Measurements from ENCODE around the gene JPH4. TPM values are rescaled to one million over a fixed set of nuclear protein-coding genes. Genes with fewer than 3 reads are reported as not detected.

The JPH4 gene
- total RNA-seq, 1 experiment from 2014 or later = not detected

DNA sequence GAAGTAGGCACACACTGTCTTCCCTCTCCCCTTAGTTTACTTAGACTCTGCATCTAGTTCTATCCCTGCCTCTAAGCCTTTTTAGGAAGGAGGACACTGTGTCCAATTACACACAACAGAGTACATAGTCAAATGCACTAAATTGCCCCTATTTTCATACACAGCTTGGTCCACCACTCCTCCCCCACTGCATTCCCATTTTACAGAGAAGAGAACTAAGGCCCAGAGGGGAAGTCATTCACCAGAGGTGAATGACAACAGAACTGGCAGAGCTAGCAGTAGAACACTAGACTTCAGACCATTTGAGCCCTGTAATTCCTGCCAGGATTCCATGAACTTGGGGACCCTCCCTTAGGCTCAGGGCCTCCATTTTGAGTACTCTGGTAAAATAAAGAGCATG is 1.1 kb upstream of the JPH4 start:
- H3K36me3 Mint-ChIP-seq (ENCODE audit: insufficient read depth, unreplicated experiment) = no peaks in the 10 kb centered on the region
- no peaks in the 10 kb centered on the region for H3K4me1 ChIP-seq
- H3K9me3 ChIP-seq = no peaks in the 10 kb centered on the region
- POLR2A ChIA-PET = no interaction called here
- CTCF ChIA-PET = no interaction called here
- H3K27me3 Mint-ChIP-seq (ENCODE audit: insufficient read depth, unreplicated experiment) = peaks cover 11% of the 10 kb centered on the region
- no peak overlapping the region for H3K27ac Mint-ChIP-seq (ENCODE audit: unreplicated experiment)
- no peak overlapping the region for H3K4me3 ChIP-seq (ENCODE audit: low read depth, low read length)
- no TSS peak for BruUV-seq (replicated peaks)
- TF ChIP-seq, protein P1, sequence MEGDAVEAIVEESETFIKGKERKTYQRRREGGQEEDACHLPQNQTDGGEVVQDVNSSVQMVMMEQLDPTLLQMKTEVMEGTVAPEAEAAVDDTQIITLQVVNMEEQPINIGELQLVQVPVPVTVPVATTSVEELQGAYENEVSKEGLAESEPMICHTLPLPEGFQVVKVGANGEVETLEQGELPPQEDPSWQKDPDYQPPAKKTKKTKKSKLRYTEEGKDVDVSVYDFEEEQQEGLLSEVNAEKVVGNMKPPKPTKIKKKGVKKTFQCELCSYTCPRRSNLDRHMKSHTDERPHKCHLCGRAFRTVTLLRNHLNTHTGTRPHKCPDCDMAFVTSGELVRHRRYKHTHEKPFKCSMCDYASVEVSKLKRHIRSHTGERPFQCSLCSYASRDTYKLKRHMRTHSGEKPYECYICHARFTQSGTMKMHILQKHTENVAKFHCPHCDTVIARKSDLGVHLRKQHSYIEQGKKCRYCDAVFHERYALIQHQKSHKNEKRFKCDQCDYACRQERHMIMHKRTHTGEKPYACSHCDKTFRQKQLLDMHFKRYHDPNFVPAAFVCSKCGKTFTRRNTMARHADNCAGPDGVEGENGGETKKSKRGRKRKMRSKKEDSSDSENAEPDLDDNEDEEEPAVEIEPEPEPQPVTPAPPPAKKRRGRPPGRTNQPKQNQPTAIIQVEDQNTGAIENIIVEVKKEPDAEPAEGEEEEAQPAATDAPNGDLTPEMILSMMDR (IDR thresholded peaks at IDR 0.05; ENCODE audit: insufficient read depth in 1 of 2, low read depth in 1 of 2, low read length in 1 of 2, severe bottlenecking in 1 of 2, unreplicated experiment in 1 of 2) = no peak
- H3K9me3 Mint-ChIP-seq (ENCODE audit: unreplicated experiment) = no peaks in the 10 kb centered on the region
- H3K4me1 Mint-ChIP-seq (ENCODE audit: low read depth, unreplicated experiment) = no peaks in the 10 kb centered on the region
- intact Hi-C loops (cut with micrococcal nuclease; ENCODE audit: unreplicated experiment) = no loop called here
- H3K27me3 ChIP-seq (replicated peaks; ENCODE audit: control insufficient read depth, insufficient read depth, low read length) = no peaks in the 10 kb centered on the region
- H3K36me3 ChIP-seq (ENCODE audit: control insufficient read depth, insufficient read depth, low read length) = no peaks in the 10 kb centered on the region
- DNase-seq = no peak
- H3K4me3 Mint-ChIP-seq (ENCODE audit: unreplicated experiment) = no peak overlapping the region

DNA sequence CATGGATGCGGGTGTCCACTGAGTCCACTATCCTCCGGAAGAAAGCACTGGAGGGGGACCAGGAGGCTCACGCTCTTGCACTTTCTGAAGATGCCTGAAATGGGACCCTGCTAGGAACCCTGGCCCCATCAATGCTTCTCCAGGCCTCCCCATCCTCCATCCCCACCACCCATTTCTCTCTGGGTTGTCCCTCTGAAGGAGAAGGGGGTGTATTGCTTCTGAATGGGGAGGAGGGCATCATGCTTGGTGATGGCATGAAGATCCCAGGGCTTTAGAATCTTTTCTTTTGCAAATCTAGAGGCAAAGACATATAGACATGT is 681 bp upstream of the JPH4 start:
- intact Hi-C loops (cut with micrococcal nuclease; ENCODE audit: unreplicated experiment) = no loop called here
- H3K36me3 ChIP-seq (ENCODE audit: control insufficient read depth, insufficient read depth, low read length) = no peaks in the 10 kb centered on the region
- ChIA-PET POLR2A (no interaction called here), CTCF (no interaction called here)
- TF ChIP-seq, protein P1 (IDR thresholded peaks at IDR 0.05; ENCODE audit: insufficient read depth in 1 of 2, low read depth in 1 of 2, low read length in 1 of 2, severe bottlenecking in 1 of 2, unreplicated experiment in 1 of 2) = no peak
- no peaks in the 10 kb centered on the region for H3K9me3 ChIP-seq
- no peaks in the 10 kb centered on the region for H3K36me3 Mint-ChIP-seq (ENCODE audit: insufficient read depth, unreplicated experiment)
- H3K9me3 Mint-ChIP-seq (ENCODE audit: unreplicated experiment) = no peaks in the 10 kb centered on the region
- peaks cover 11% of the 10 kb centered on the region for H3K27me3 Mint-ChIP-seq (ENCODE audit: insufficient read depth, unreplicated experiment)
- H3K4me3 ChIP-seq (ENCODE audit: low read depth, low read length) = no peak overlapping the region
- no peaks in the 10 kb centered on the region for H3K4me1 Mint-ChIP-seq (ENCODE audit: low read depth, unreplicated experiment)
- H3K27ac Mint-ChIP-seq (ENCODE audit: unreplicated experiment) = no peak overlapping the region
- H3K4me3 Mint-ChIP-seq (ENCODE audit: unreplicated experiment) = no peak overlapping the region
- no TSS peak for BruUV-seq (replicated peaks)
- DNase-seq = no peak
- no peaks in the 10 kb centered on the region for H3K4me1 ChIP-seq
- H3K27me3 ChIP-seq (replicated peaks; ENCODE audit: control insufficient read depth, insufficient read depth, low read length) = no peaks in the 10 kb centered on the region

DNA sequence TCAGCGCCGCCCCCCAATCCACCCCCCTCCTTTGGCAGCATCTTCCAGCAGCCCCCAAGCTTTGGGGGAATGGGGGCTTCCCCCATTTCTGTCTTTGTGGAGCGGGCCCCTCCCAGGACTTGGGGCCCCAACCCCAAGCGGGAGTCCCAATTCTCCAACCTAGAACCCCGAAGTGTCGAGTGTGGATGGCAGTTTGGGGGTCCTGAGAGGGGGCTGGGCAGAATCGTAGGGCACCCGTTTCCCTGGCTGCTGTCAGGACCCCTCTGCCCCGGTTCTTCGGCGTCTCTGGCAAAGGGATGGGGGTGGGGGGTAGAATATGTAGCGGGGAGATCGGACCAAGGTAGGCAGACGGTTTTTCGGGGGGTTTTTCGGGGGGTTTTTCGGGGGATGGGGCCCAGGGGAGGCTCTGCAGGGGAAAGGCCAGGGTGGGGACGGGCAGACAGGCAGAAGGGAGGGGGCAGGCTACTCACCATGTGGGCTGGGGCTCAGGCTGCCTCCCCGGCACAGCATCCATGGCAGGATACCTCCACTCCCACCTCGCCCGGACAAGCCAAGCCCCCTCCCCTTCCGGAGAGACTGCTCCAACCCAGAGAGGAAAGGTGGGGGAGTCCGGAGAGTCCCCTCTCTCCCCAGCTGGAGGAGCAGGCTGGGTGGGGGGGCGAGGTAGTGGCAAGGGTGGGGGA is 739 bp downstream of the JPH4 start:
- BruUV-seq (replicated peaks) = no TSS peak
- Histone ChIP-seq H3K4me3 (ENCODE audit: low read depth, low read length) (no peak overlapping the region), H3K27me3 (replicated peaks; ENCODE audit: control insufficient read depth, insufficient read depth, low read length) (no peaks in the 10 kb centered on the region), H3K4me1 (no peaks in the 10 kb centered on the region), H3K36me3 (ENCODE audit: control insufficient read depth, insufficient read depth, low read length) (no peaks in the 10 kb centered on the region), H3K9me3 (no peaks in the 10 kb centered on the region)
- no peaks in the 10 kb centered on the region for H3K36me3 Mint-ChIP-seq (ENCODE audit: insufficient read depth, unreplicated experiment)
- POLR2A ChIA-PET = no interaction called here
- TF ChIP-seq, protein P1 (IDR thresholded peaks at IDR 0.05; ENCODE audit: insufficient read depth in 1 of 2, low read depth in 1 of 2, low read length in 1 of 2, severe bottlenecking in 1 of 2, unreplicated experiment in 1 of 2) = no peak
- intact Hi-C loops (cut with micrococcal nuclease; ENCODE audit: unreplicated experiment) = no loop called here
- H3K4me1 Mint-ChIP-seq (ENCODE audit: low read depth, unreplicated experiment) = no peaks in the 10 kb centered on the region
- no peaks in the 10 kb centered on the region for H3K9me3 Mint-ChIP-seq (ENCODE audit: unreplicated experiment)
- CTCF ChIA-PET = no interaction called here
- H3K27ac Mint-ChIP-seq (ENCODE audit: unreplicated experiment) = no peak overlapping the region
- H3K4me3 Mint-ChIP-seq (ENCODE audit: unreplicated experiment) = no peak overlapping the region
- H3K27me3 Mint-ChIP-seq (ENCODE audit: insufficient read depth, unreplicated experiment) = peaks cover 11% of the 10 kb centered on the region
- no peak for DNase-seq

Measured in Caco-2 (cell line).